Measurements from ENCODE around the gene SLC35B2. TPM values are rescaled to one million over a fixed set of nuclear protein-coding genes. Genes with fewer than 3 reads are reported as not detected.

Gene SLC35B2
- total and polyA plus RNA-seq, 10 of the 15 experiments (the other 5 are each of a cell fraction or from before 2014, with no cell fraction given) = 11.3 to 45.4 (median 33.8) TPM

DNA sequence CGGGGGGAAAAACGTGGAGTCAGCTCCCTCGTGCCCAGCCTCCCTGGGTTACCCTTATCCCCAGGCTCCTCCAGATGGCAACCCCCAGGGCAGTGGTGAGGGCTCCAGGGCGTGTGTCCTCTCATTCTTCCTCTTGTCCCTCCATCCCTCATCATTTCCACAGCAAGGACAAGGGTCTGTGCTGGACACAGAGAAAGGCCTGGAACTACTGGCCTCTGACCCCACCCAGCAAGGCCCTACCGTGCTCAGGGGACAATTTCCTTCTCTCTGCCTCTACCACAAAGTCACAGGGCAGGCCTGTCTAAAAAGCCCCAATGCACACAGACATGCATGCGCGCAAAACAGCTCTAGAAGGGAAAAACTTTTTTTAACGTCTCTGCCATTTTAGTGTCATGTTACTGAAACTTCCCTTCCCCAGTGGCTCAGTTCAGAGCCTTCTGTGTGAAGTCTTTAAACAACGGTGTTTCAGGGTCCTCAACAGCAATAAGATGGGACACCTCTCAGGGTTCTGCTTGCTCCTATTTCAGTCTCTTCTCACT lies 1.1 kb upstream of the SLC35B2 start (continued):
- TF ChIP-seq, protein P1, sequence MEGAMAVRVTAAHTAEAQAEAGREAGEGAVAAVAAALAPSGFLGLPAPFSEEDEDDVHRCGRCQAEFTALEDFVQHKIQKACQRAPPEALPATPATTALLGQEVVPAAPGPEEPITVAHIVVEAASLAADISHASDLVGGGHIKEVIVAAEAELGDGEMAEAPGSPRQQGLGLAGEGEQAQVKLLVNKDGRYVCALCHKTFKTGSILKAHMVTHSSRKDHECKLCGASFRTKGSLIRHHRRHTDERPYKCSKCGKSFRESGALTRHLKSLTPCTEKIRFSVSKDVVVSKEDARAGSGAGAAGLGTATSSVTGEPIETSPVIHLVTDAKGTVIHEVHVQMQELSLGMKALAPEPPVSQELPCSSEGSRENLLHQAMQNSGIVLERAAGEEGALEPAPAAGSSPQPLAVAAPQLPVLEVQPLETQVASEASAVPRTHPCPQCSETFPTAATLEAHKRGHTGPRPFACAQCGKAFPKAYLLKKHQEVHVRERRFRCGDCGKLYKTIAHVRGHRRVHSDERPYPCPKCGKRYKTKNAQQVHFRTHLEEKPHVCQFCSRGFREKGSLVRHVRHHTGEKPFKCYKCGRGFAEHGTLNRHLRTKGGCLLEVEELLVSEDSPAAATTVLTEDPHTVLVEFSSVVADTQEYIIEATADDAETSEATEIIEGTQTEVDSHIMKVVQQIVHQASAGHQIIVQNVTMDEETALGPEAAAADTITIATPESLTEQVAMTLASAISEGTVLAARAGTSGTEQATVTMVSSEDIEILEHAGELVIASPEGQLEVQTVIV (IDR thresholded peaks at IDR 0.05; ENCODE audit: borderline replicate concordance, partially characterized antibody) = no peak
- TF ChIP-seq, protein P2, sequence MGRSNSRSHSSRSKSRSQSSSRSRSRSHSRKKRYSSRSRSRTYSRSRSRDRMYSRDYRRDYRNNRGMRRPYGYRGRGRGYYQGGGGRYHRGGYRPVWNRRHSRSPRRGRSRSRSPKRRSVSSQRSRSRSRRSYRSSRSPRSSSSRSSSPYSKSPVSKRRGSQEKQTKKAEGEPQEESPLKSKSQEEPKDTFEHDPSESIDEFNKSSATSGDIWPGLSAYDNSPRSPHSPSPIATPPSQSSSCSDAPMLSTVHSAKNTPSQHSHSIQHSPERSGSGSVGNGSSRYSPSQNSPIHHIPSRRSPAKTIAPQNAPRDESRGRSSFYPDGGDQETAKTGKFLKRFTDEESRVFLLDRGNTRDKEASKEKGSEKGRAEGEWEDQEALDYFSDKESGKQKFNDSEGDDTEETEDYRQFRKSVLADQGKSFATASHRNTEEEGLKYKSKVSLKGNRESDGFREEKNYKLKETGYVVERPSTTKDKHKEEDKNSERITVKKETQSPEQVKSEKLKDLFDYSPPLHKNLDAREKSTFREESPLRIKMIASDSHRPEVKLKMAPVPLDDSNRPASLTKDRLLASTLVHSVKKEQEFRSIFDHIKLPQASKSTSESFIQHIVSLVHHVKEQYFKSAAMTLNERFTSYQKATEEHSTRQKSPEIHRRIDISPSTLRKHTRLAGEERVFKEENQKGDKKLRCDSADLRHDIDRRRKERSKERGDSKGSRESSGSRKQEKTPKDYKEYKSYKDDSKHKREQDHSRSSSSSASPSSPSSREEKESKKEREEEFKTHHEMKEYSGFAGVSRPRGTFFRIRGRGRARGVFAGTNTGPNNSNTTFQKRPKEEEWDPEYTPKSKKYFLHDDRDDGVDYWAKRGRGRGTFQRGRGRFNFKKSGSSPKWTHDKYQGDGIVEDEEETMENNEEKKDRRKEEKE (IDR thresholded peaks at IDR 0.05) = peak; percentile 36; the same call in 1 of the 2 replicates
- TF ChIP-seq NR2F1 (conservative IDR thresholded peaks at IDR 0.05) (peak; percentile 78), RFX5 (IDR thresholded peaks at IDR 0.05; ENCODE audit: low read depth, low read length) (no peak)

DNA sequence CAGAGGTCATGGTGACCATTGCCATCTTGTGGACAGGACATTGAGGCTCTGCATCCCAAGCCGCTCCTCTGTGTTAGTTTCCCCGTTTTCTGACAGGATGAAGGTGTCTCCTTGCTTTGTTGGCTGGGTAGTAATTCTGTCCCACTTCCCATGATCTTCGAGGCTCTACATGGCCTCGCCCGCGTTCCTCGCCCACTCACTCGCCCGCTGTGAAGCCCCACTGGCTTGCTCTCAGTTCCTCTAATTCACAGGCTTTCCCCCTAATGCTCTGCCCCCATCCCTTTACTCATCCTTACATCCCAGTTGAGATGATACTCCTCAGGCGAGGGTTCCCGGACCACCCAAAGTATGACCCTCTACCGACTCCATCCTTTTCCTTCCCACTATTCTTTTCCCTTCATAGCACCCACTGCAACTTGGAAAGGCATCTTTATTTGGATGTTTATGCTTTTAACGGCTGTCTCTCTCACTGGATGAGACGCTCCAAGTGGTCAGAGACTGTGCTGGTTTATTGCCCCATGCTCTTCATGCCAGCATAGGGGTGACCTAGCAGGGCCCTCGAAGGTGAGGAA lies 511 bp upstream of the SLC35B2 start:
- peak overlapping the region; percentile 56 for H2AFZ ChIP-seq (ENCODE audit: control insufficient read depth, low read depth, low read length)
- 8% methylated on average over 15 of the region's 15 CpGs for whole genome bisulfite sequencing (ENCODE audit: insufficient coverage, insufficient replicate concordance, low lambda C conversion rate, missing lambda C conversion rate)
- H3K27me3 ChIP-seq (replicated peaks in 1 of 2; ENCODE audit: control insufficient read depth in 2 of 2, insufficient read depth in 2 of 2, low read length in 1 of 2) = no peaks in the 10 kb centered on the region
- ChIA-PET SMC1A (ENCODE audit: uncharacterized antibody, unreplicated experiment) (interaction anchor here (0.7 to 3.1 kb wide), 3 partner anchors 11 to 85 kb away, joined by 3 to 25 read pairs (median 10); partner anchors contain the start of gene HSP90AB1), RAD21 (ENCODE audit: unreplicated experiment) (interaction anchor here (1.9 to 4.8 kb wide), 2 partner anchors 11 to 85 kb away, joined by 8 to 28 read pairs; partner anchors contain the start of gene HSP90AB1), CTCF (interaction anchor here (1.2 to 5.0 kb wide), 5 partner anchors 10 to 85 kb away, joined by 3 to 36 read pairs (median 8); partner anchors contain the start of gene HSP90AB1), POLR2A (interaction anchor here (0.6 to 10.7 kb wide), 4 partner anchors 11 to 60 kb away, joined by 3 to 131 read pairs (median 7); partner anchors contain the start of gene HSP90AB1)
- intact Hi-C loops (cut with micrococcal nuclease; ENCODE audit: unreplicated experiment) (no loop called here), in situ Hi-C loops (cut with MboI) (no loop called here)
- H3K4me3 ChIP-seq = peak overlapping the region; percentile 33; the same call in 1 of the 2 replicates
- ATAC-seq (peak; percentile 31), FAIRE-seq (peak; percentile 18), DNase-seq (ENCODE audit: low read depth, low spot score) (no peak)
- peaks cover 86% of the 10 kb centered on the region for H3K79me2 ChIP-seq (ENCODE audit: control insufficient read depth, insufficient read depth, low read length)
- peaks cover 29 to 34% of the 10 kb centered on the region in 2 experiments for H3K36me3 ChIP-seq (ENCODE audit: control insufficient read depth in 2 of 2, insufficient read depth in 2 of 2, low read length in 1 of 2)
- peaks cover 67% of the 10 kb centered on the region for H3K4me1 ChIP-seq (ENCODE audit: control insufficient read depth, insufficient read depth, low read length)
- peak overlapping the region; percentile 98 for H3K4me2 ChIP-seq (ENCODE audit: control insufficient read depth, insufficient read depth)
- no TSS peak for BruUV-seq (replicated peaks)
- peak overlapping the region; percentile 90 for H3K9ac ChIP-seq (ENCODE audit: control insufficient read depth, insufficient read depth, low read length)
- peaks cover 4% of the 10 kb centered on the region; the same call in 1 of the 2 replicates for H4K20me1 ChIP-seq (ENCODE audit: control insufficient read depth, insufficient read depth)
- H3K27ac ChIP-seq (ENCODE audit: control insufficient read depth, insufficient read depth) = peak overlapping the region; percentile 99
- no peaks in the 10 kb centered on the region for H3K9me3 ChIP-seq (replicated peaks; ENCODE audit: control insufficient read depth, insufficient read depth, low read length)
- TF ChIP-seq JUND (IDR thresholded peaks at IDR 0.05; ENCODE audit: low read depth, low read length) = no peak
- TF ChIP-seq GATAD2B (conservative IDR thresholded peaks at IDR 0.05; ENCODE audit: low read depth) = no peak; the same call in 1 of the 2 replicates
- peak; percentile 55 for TF ChIP-seq SP1 (IDR thresholded peaks at IDR 0.05; ENCODE audit: low read depth, low read length)
- no peak for TF ChIP-seq EZH2 (IDR thresholded peaks at IDR 0.05; ENCODE audit: borderline replicate concordance, control insufficient read depth, low read depth, low read length)
- TF ChIP-seq EP300 (IDR thresholded peaks at IDR 0.05; ENCODE audit: borderline replicate concordance in 1 of 2, control insufficient read depth in 1 of 2, low read depth in 2 of 2, low read length in 2 of 2) = peak in 1 of 2 experiments; percentile 69; a peak in 3 of 4 replicates
- TF ChIP-seq, protein P3, sequence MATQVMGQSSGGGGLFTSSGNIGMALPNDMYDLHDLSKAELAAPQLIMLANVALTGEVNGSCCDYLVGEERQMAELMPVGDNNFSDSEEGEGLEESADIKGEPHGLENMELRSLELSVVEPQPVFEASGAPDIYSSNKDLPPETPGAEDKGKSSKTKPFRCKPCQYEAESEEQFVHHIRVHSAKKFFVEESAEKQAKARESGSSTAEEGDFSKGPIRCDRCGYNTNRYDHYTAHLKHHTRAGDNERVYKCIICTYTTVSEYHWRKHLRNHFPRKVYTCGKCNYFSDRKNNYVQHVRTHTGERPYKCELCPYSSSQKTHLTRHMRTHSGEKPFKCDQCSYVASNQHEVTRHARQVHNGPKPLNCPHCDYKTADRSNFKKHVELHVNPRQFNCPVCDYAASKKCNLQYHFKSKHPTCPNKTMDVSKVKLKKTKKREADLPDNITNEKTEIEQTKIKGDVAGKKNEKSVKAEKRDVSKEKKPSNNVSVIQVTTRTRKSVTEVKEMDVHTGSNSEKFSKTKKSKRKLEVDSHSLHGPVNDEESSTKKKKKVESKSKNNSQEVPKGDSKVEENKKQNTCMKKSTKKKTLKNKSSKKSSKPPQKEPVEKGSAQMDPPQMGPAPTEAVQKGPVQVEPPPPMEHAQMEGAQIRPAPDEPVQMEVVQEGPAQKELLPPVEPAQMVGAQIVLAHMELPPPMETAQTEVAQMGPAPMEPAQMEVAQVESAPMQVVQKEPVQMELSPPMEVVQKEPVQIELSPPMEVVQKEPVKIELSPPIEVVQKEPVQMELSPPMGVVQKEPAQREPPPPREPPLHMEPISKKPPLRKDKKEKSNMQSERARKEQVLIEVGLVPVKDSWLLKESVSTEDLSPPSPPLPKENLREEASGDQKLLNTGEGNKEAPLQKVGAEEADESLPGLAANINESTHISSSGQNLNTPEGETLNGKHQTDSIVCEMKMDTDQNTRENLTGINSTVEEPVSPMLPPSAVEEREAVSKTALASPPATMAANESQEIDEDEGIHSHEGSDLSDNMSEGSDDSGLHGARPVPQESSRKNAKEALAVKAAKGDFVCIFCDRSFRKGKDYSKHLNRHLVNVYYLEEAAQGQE (IDR thresholded peaks at IDR 0.05; ENCODE audit: low read depth, low read length) = 0 out of 2 replicates have a peak, but pooled peaks have one; percentile 4
- no peak for TF ChIP-seq BRCA1 (IDR thresholded peaks at IDR 0.05; ENCODE audit: low read depth, low read length)

Data from GM12878 (cell line).